Measurements from ENCODE around the gene TBC1D19.

The TBC1D19 gene

DNA sequence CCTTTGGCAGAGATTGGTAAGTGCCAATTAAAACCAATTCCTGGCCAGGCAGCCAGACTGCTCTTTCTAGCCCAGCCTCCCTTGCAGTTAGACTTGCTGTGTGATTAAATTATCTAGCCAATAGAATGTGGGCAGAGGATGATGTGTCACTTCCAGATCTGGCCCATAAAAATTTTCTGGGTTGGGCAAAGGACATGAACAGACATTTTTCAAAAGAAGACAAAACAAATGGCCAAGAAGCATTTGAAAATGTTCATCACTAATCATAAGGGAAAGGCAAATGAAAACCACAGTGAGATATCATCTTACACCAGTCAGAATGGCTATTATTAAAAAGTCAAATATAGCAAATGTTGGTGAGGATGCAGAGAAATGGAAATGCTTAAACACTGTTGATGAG, 205.3 kb downstream of the TBC1D19 start:
- Histone ChIP-seq H3K9ac (peak overlapping the region in 3 of 11 experiments; percentile 67 to 75 (median 73); a peak in 2 of 22 replicates), H4K20me1 (no peaks in the 10 kb centered on the region), H3K9me3 (replicated peaks in 1 of 11) (peaks cover 10 to 39% (median 22%) of the 10 kb centered on the region in 11 experiments; a peak in 21 of 22 replicates), H3K4me2 (peak overlapping the region in 9 of 11 experiments; percentile 79 to 94 (median 87); a peak in 19 of 22 replicates), H3K27me3 (no peaks in the 10 kb centered on the region), H3K4me3 (no peak overlapping the region), H3K36me3 (no peaks in the 10 kb centered on the region; a peak in 2 of 22 replicates), H3K27ac (peak overlapping the region in 6 of 11 experiments; percentile 61 to 83 (median 79); a peak in 12 of 22 replicates), H3K4me1 (peaks cover 28 to 48% (median 41%) of the 10 kb centered on the region in 10 experiments)
- TF ChIP-seq Cebpa-rat (IDR thresholded peaks at IDR 0.05) = no peak

- H3K4me2 ChIP-seq = no peak overlapping the region
- H3K4me3 ChIP-seq = no peak overlapping the region
- H3K27me3 ChIP-seq = no peaks in the 10 kb centered on the region
- TF ChIP-seq Cebpa-rat (IDR thresholded peaks at IDR 0.05) = no peak
- H3K9me3 ChIP-seq (replicated peaks in 1 of 11) = peaks cover 9 to 36% (median 22%) of the 10 kb centered on the region in 11 experiments; a peak in 21 of 22 replicates
- H4K20me1 ChIP-seq = no peaks in the 10 kb centered on the region
- H3K9ac ChIP-seq = no peak overlapping the region
- peaks cover 28 to 40% (median 34%) of the 10 kb centered on the region in 10 experiments for H3K4me1 ChIP-seq
- H3K36me3 ChIP-seq = no peaks in the 10 kb centered on the region; a peak in 1 of 22 replicates
- no peak overlapping the region for H3K27ac ChIP-seq
Observed at GRCh38 chr4:26791346-26791745, 207.5 kb downstream of the TBC1D19 start.

GRCh38 chr4:26792639-26793038, 208.8 kb downstream of the TBC1D19 start:
- Histone ChIP-seq H3K36me3 (no peaks in the 10 kb centered on the region; a peak in 1 of 22 replicates), H3K9ac (no peak overlapping the region), H4K20me1 (no peaks in the 10 kb centered on the region), H3K27me3 (no peaks in the 10 kb centered on the region), H3K27ac (no peak overlapping the region), H3K4me2 (peak overlapping the region in 7 of 11 experiments; percentile 21 to 76 (median 40); a peak in 12 of 22 replicates), H3K9me3 (replicated peaks in 1 of 11) (peaks cover 13 to 40% (median 27%) of the 10 kb centered on the region in 11 experiments; a peak in 21 of 22 replicates), H3K4me3 (no peak overlapping the region), H3K4me1 (peaks cover 19 to 30% (median 25%) of the 10 kb centered on the region in 10 experiments)
- no peak for TF ChIP-seq Cebpa-rat (IDR thresholded peaks at IDR 0.05)

DNA sequence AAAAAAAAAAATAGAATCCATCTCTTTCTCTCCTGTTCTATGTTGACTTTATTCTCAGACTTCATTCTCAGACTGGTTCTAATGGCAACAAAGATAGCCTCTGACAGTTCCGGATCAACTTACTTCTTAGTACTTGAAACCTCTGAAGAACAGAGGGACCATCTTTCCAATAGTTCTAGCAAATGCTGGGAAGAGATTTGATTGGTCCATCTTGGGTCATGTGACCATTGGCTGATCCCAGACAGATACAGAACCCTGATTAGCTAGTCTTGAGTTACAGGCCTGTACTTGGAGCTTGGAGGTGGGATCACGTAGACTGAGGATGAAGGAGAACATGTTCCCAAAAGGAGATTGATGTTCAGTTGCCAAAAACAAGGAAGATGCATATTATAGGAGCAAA, 209.9 kb downstream of the TBC1D19 start:
- H3K9me3 ChIP-seq (replicated peaks in 1 of 11) = peaks cover 18 to 49% (median 33%) of the 10 kb centered on the region in 11 experiments
- H3K4me1 ChIP-seq = peaks cover 8 to 19% (median 15%) of the 10 kb centered on the region in 10 experiments
- no peak overlapping the region for H3K9ac ChIP-seq
- no peak overlapping the region for H3K4me2 ChIP-seq
- no peak overlapping the region for H3K4me3 ChIP-seq
- no peak overlapping the region for H3K27ac ChIP-seq
- TF ChIP-seq Cebpa-rat (IDR thresholded peaks at IDR 0.05) = no peak
- no peaks in the 10 kb centered on the region for H4K20me1 ChIP-seq
- no peaks in the 10 kb centered on the region; a peak in 1 of 22 replicates for H3K36me3 ChIP-seq
- no peaks in the 10 kb centered on the region for H3K27me3 ChIP-seq

GRCh38 chr4:26796081-26796480, 212.2 kb downstream of the TBC1D19 start:
- H3K4me1 ChIP-seq = peaks cover 0 to 12% (median 8%) of the 10 kb centered on the region in 10 experiments; a peak in 14 of 20 replicates
- no peak overlapping the region for H3K4me2 ChIP-seq
- no peak overlapping the region for H3K9ac ChIP-seq
- H3K27me3 ChIP-seq = no peaks in the 10 kb centered on the region
- peaks cover 9 to 48% (median 29%) of the 10 kb centered on the region in 11 experiments; a peak in 20 of 22 replicates for H3K9me3 ChIP-seq (replicated peaks in 1 of 11)
- H3K36me3 ChIP-seq = no peaks in the 10 kb centered on the region
- no peak overlapping the region for H3K4me3 ChIP-seq
- no peak for TF ChIP-seq Cebpa-rat (IDR thresholded peaks at IDR 0.05)
- no peaks in the 10 kb centered on the region for H4K20me1 ChIP-seq
- no peak overlapping the region for H3K27ac ChIP-seq

GRCh38 chr4:26802790-26803189, 218.9 kb downstream of the TBC1D19 start:
- no peak for TF ChIP-seq Cebpa-rat (IDR thresholded peaks at IDR 0.05)
- peak overlapping the region in 3 of 11 experiments; percentile 7 to 84 (median 59); a peak in 2 of 22 replicates for H3K9ac ChIP-seq
- no peaks in the 10 kb centered on the region for H3K36me3 ChIP-seq
- peak overlapping the region in 4 of 11 experiments; percentile 22 to 97 (median 88); a peak in 6 of 22 replicates for H3K27ac ChIP-seq
- peaks cover 0 to 47% (median 0%) of the 10 kb centered on the region in 11 experiments; a peak in 7 of 22 replicates for H3K27me3 ChIP-seq
- peaks cover 0 to 7% (median 0%) of the 10 kb centered on the region in 11 experiments; a peak in 2 of 22 replicates for H4K20me1 ChIP-seq
- H3K4me3 ChIP-seq = no peak overlapping the region
- H3K4me1 ChIP-seq = peaks cover 23 to 57% (median 53%) of the 10 kb centered on the region in 10 experiments
- peak overlapping the region in 10 of 11 experiments; percentile 42 to 94 (median 84); a peak in 18 of 22 replicates for H3K4me2 ChIP-seq
- peaks cover 9 to 27% (median 17%) of the 10 kb centered on the region in 11 experiments; a peak in 19 of 22 replicates for H3K9me3 ChIP-seq (replicated peaks in 1 of 11)

- Histone ChIP-seq H3K4me2 (peak overlapping the region; percentile 13 to 94 (median 83)), H3K9ac (peak overlapping the region in 8 of 11 experiments; percentile 7 to 84 (median 24); a peak in 10 of 22 replicates), H3K4me1 (peaks cover 29 to 62% (median 59%) of the 10 kb centered on the region in 10 experiments), H3K4me3 (no peak overlapping the region), H4K20me1 (peaks cover 0 to 7% (median 0%) of the 10 kb centered on the region in 11 experiments; a peak in 2 of 22 replicates), H3K27me3 (peaks cover 0 to 52% (median 0%) of the 10 kb centered on the region in 11 experiments; a peak in 7 of 22 replicates), H3K9me3 (replicated peaks in 1 of 11) (peaks cover 8 to 23% (median 12%) of the 10 kb centered on the region in 11 experiments; a peak in 19 of 22 replicates), H3K27ac (peak overlapping the region in 6 of 11 experiments; percentile 22 to 97 (median 88); a peak in 13 of 22 replicates), H3K36me3 (no peaks in the 10 kb centered on the region)
- TF ChIP-seq Cebpa-rat (IDR thresholded peaks at IDR 0.05) = no peak
Observed at GRCh38 chr4:26803211-26803861, 219.5 kb downstream of the TBC1D19 start.

GRCh38 chr4:26804451-26804850, 220.6 kb downstream of the TBC1D19 start:
- Histone ChIP-seq H3K4me2 (peak overlapping the region in 9 of 11 experiments; percentile 65 to 94 (median 84); a peak in 16 of 22 replicates), H4K20me1 (peaks cover 0 to 7% (median 0%) of the 10 kb centered on the region in 11 experiments; a peak in 2 of 22 replicates), H3K27me3 (peaks cover 0 to 63% (median 0%) of the 10 kb centered on the region in 11 experiments; a peak in 9 of 22 replicates), H3K27ac (peak overlapping the region in 4 of 11 experiments; percentile 87 to 97 (median 89); a peak in 7 of 22 replicates), H3K36me3 (no peaks in the 10 kb centered on the region), H3K9ac (peak overlapping the region in 2 of 11 experiments; percentile 20 to 84; a peak in 4 of 22 replicates), H3K4me3 (no peak overlapping the region), H3K4me1 (peaks cover 29 to 73% (median 70%) of the 10 kb centered on the region in 10 experiments), H3K9me3 (replicated peaks in 1 of 11) (peaks cover 0 to 14% (median 6%) of the 10 kb centered on the region in 11 experiments; a peak in 11 of 22 replicates)
- no peak for TF ChIP-seq Cebpa-rat (IDR thresholded peaks at IDR 0.05)
